Esophagus muscularis mucosa (tissue), 3 donors: ENCODE measurements around the gene ITGBL1.

ENCODE experiments used
- POLR2A ChIP-seq: fragments of 450-650 bp; IDR thresholded peaks from one replicate; pipeline ENCODE4 v1.6.1; 2017; ENCODE audit warnings: antibody characterized with exemption, moderate library complexity, mild to moderate bottlenecking, low read depth
- TF ChIP-seq, protein P1 (sequence below), 3 experiments: fragments of 200-600 bp in 2 of 3; fragments of 450-650 bp in 1 of 3; sonication (generic) in 2 of 3; IDR thresholded peaks; one replicate each; pipeline ENCODE4 v1.5.1; 2017 to 2019; ENCODE audit warnings: antibody characterized with exemption in 3 of 3, mild to moderate bottlenecking in 2 of 3, moderate library complexity in 1 of 3

DNA sequence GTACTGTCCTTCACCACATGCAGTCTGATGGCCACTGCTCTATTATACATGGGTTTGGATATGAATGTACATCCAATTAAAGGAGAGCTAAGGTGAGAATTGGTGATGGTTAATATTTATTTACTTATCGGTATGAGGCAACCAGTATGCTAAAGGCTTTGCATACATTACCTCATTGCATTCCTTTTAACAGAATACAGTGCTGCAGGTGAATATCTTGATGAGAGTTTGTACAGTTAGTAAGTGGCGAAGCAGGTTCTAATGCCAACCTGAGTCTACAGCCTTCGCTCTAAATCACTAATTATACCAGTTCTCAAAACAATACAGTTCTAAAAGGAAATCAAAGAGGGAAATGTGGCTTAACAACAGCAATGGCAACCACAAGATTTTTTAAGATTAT lies 284.1 kb downstream of the ITGBL1 start:
- TF ChIP-seq, protein P1, sequence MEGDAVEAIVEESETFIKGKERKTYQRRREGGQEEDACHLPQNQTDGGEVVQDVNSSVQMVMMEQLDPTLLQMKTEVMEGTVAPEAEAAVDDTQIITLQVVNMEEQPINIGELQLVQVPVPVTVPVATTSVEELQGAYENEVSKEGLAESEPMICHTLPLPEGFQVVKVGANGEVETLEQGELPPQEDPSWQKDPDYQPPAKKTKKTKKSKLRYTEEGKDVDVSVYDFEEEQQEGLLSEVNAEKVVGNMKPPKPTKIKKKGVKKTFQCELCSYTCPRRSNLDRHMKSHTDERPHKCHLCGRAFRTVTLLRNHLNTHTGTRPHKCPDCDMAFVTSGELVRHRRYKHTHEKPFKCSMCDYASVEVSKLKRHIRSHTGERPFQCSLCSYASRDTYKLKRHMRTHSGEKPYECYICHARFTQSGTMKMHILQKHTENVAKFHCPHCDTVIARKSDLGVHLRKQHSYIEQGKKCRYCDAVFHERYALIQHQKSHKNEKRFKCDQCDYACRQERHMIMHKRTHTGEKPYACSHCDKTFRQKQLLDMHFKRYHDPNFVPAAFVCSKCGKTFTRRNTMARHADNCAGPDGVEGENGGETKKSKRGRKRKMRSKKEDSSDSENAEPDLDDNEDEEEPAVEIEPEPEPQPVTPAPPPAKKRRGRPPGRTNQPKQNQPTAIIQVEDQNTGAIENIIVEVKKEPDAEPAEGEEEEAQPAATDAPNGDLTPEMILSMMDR (IDR thresholded peaks at IDR 0.05) = no peak
- TF ChIP-seq POLR2A = no peak
